Muscle layer of colon (tissue), 2 donors: ENCODE results near the gene ANO1.
"Not testable (repeated sequence)": the region's sequence is repeated elsewhere in the genome, so short reads cannot be mapped to it uniquely, and the experiment has no call there.

ENCODE experiments used
- H3K27ac ChIP-seq: one replicate; pipeline ENCODE4 v1.7.0; 2013; ENCODE audit warnings: low read depth, mild to moderate bottlenecking, low read length, moderate library complexity
- H3K27me3 ChIP-seq, 2 donors: one replicate each; pipeline ENCODE4 v1.7.0; 2013; ENCODE audit warnings: low read length in 2 of 2, mild to moderate bottlenecking in 2 of 2; ENCODE audit not compliant: insufficient read depth in 2 of 2, control insufficient read depth in 1 of 2
- H3K36me3 ChIP-seq: one replicate; pipeline ENCODE4 v1.7.0; 2013; ENCODE audit warnings: mild to moderate bottlenecking, low read length; ENCODE audit not compliant: insufficient read depth
- H3K4me1 ChIP-seq: one replicate; pipeline ENCODE4 v1.7.0; 2013; ENCODE audit warnings: mild to moderate bottlenecking, low read length; ENCODE audit not compliant: insufficient read depth
- H3K4me3 ChIP-seq, 2 donors: one replicate each; pipeline ENCODE4 v1.7.0; 2013; ENCODE audit warnings: low read length in 2 of 2, low read depth in 1 of 2, mild to moderate bottlenecking in 1 of 2, moderate library complexity in 1 of 2
- H3K9ac ChIP-seq: one replicate; pipeline ENCODE4 v1.7.0; 2013; ENCODE audit warnings: low read length
- H3K9me3 ChIP-seq: one replicate; pipeline ENCODE4 v1.7.0; 2013; ENCODE audit warnings: mild to moderate bottlenecking, low read length
- donor health status: abdominal sarcoma.
- donor health status: Adenocarcinoma of cecum.

The ANO1 gene

DNA sequence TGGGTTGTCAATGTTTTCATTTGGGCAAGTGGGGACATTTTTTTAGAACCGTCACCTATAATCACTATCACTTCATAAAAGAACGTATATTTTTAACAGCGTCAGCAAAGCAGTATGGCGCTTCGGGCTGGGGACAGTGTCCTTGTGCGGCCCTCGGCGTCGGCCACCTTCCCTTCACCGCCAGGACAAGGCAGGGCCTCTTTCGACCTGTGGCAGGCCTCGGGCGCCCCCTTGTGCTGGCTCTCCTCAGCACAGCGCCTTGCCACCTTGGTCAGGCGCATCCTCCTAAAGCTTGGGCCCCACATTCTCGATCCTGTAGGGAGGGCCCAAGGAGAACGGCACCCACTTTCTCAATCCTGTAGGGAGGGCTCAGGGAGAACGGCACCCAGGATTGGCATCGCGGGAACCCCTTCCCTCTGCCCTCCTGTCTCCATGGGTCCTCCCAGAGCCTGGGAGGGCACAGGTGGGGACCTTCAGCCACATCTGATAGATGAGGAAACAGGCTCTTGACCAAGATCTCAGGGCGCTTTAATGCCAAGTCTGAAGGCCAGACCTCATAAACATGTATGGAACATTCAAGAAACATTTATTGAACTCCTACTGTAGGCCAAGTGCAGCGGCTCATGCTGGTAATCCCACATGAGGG is 113.5 kb downstream of the ANO1 start:
- Histone ChIP-seq H3K9ac (no peak overlapping the region), H3K4me1 (no peaks in the 10 kb centered on the region), H3K27me3 (peaks cover 0 to 5% of the 10 kb centered on the region in 2 donors), H3K36me3 (no peaks in the 10 kb centered on the region), H3K4me3 (no peak overlapping the region), H3K9me3 (no peaks in the 10 kb centered on the region), H3K27ac (no peak overlapping the region)

DNA sequence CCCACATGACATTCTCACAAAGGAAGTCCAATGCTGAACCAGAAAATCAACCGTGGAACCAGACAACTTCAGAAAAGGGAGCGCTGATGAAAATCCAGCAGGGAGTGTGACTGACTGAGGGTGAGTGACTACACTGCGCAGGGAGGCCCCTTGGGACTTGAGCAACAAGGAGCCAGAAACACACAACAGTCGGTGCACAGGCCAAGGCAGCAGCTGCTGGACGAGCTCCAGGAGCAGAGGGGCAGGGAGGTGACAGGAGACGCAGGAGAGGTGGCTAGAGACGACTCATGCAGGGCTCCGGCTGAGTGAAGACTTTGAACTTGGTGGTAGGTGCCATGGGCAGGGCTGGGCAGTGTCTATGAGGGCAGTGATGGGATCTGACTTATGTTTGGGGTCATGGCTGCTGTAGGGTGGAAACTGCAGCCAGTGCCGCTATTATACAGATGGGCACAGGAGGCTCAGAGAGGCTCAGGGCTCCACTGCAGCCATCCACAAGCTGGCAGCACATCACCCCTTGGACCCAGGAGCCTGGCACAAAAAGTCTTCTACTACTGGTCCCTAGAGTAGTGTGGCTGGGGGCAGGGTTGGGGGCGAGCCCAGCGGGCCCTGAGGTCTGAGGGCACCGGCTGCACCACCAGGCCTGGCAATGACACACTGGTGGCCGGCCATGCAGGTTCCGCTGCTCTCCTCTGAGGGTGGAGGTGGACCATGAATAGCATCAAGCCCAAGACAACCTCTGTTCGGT is 114.7 kb downstream of the ANO1 start:
- Histone ChIP-seq H3K27ac (no peak overlapping the region), H3K36me3 (no peaks in the 10 kb centered on the region), H3K4me3 (no peak overlapping the region), H3K27me3 (peaks cover 0 to 5% of the 10 kb centered on the region in 2 donors), H3K9ac (no peak overlapping the region), H3K9me3 (no peaks in the 10 kb centered on the region), H3K4me1 (no peaks in the 10 kb centered on the region)

DNA sequence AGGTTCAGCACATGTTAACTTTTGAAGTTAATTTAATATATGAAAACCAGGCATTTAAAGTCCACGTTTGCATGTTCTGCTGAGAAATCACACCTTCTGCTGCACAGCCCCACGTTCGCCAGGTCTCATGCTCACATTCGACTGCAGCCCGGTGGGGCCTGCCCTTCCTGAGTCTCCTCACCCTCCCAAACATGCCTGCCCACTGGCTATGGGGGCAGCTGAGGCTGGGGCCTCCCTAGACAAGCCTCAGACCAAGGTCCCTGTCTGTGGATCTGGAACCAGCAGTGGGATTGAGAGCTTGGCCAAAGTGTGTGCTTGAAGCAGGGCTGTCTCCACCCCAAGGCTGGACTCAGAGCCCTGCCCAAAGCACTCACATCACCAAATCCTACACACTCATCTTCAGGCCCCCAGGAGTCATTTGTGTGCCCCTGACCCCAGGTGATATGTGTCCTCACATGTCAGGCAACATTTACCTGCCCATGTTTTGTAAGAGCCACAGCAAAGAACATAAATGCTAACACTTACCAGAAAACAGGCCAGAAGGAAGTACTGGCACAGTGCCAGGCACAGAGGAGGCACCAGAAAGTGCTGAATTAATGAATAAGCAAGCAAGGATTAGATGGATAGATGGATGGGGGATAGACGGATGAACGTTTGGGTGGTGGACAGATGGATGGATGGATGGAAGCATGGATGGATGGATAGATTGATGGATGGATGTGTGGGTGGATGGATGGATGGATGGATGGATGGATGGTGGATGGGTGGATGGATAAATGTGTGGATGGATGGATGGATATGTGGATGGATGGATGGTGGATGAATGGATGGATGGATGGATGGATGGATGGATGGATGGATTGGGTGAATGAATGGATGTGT is 115.5 kb downstream of the ANO1 start:
- no peak overlapping the region for H3K27ac ChIP-seq
- no peaks in the 10 kb centered on the region for H3K4me1 ChIP-seq
- no peak overlapping the region for H3K9ac ChIP-seq
- H3K4me3 ChIP-seq, result no peak overlapping the region
- H3K36me3 ChIP-seq, result no peaks in the 10 kb centered on the region
- H3K9me3 ChIP-seq, result no peaks in the 10 kb centered on the region
- peaks cover 0 to 5% of the 10 kb centered on the region in 2 donors for H3K27me3 ChIP-seq

DNA sequence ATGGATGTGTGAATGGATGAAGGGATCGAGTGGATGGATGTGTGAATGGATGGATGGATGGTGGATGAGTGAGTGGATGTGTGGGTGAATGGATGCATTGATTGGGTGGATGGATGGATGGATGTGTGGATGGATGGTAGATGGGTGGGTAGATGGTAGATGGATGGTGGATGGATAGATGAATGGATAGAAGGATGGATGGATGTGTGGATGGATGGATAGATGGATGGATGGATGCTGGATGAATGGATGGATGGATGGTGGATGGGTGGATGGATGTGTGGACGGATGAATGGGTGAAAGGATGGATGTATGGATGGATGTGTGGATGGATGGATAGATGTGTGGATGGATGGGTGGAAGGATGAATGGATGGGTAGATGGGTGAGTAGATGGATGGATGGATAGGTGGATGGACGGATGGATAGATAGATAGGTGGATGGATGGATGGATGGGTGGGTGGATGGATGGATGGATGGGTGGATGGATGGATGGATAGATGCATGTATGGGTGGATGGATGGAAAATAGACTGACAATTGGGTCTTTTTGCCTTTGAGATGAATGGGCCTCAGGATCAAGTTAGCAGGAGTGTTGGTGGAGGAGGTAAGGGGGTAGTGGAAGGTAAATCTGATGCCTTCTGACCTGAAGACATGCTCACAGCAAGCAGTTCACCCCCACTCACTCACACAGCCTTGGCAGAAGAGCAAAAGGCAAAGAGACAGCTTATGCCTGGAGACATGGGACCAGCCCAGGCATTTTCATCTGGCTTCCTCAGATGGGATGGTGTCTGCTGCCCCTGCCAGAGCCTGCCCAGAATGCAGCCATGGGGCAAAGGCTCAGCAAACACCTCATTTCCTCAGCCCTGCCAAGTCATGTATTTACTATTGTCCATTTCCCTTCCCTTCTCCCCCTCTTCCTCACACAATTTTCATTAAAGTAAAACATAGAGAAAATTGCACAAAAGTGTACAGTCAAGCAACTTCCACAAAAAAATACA is 117.0 kb downstream of the ANO1 start:
- Histone ChIP-seq H3K4me1 (no peaks in the 10 kb centered on the region), H3K4me3 (no peak overlapping the region), H3K27me3 (peaks cover 0 to 5% of the 10 kb centered on the region in 2 donors), H3K27ac (no peak overlapping the region), H3K9ac (no peak overlapping the region), H3K9me3 (no peaks in the 10 kb centered on the region), H3K36me3 (no peaks in the 10 kb centered on the region)

DNA sequence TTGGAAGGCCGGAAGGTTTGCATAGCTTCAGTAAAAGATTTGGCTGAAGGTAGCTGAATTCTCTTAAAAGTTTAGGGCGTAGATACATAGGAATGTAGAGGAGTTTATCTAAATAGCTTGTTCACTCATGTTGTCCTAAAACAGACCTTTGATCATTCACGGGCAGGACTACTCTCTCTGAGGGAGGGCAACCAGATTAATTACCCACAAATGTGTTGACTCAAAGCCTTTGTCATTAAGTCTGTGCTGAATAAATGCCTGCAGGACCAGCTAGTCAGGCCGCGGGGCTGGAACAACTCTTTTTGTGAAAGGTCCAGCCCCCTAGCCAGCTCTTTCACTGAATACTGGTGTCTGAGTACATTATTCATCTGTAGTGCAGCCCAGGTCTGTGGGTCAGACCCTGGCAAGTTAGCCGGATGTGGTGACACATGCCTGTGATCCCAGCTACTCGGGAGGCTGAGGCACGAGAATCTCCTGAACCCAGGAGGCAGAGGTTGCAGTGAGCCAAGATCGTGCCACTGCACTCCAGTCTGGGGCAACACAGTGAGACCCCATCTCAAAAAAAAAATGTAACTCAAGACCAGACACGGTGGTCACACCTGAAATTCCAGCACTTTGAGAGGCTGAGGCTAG is 122.2 kb downstream of the ANO1 start:
- H3K36me3 ChIP-seq, result no peaks in the 10 kb centered on the region
- no peak overlapping the region for H3K27ac ChIP-seq
- H3K4me3 ChIP-seq, result no peak overlapping the region
- H3K9ac ChIP-seq, result no peak overlapping the region
- no peaks in the 10 kb centered on the region for H3K9me3 ChIP-seq
- H3K27me3 ChIP-seq, result no peaks in the 10 kb centered on the region
- peaks cover 14% of the 10 kb centered on the region for H3K4me1 ChIP-seq

DNA sequence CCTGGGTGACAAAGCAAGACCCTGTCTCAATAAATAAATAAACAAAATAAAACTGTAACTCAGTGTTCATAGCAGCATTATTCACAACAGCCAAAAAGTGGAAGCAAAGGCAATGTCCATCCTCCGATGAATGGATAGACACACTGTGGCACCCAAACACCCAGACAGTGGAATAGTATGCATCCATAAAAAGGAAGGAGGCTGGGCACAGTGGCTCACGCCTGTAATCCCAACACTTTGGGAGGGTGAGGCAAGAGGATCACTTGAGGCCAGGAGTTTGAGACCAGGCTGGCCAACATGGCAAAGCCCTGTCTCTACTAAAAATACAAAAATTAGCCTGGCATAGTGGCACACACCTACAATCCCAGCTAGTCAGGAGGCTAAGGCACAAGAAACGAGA is 122.9 kb downstream of the ANO1 start:
- H3K27me3 ChIP-seq, H3K9ac ChIP-seq, H3K36me3 ChIP-seq, H3K4me3 ChIP-seq, H3K27ac ChIP-seq, H3K9me3 ChIP-seq: not testable (repeated sequence)
- peaks cover 14% of the 10 kb centered on the region for H3K4me1 ChIP-seq

DNA sequence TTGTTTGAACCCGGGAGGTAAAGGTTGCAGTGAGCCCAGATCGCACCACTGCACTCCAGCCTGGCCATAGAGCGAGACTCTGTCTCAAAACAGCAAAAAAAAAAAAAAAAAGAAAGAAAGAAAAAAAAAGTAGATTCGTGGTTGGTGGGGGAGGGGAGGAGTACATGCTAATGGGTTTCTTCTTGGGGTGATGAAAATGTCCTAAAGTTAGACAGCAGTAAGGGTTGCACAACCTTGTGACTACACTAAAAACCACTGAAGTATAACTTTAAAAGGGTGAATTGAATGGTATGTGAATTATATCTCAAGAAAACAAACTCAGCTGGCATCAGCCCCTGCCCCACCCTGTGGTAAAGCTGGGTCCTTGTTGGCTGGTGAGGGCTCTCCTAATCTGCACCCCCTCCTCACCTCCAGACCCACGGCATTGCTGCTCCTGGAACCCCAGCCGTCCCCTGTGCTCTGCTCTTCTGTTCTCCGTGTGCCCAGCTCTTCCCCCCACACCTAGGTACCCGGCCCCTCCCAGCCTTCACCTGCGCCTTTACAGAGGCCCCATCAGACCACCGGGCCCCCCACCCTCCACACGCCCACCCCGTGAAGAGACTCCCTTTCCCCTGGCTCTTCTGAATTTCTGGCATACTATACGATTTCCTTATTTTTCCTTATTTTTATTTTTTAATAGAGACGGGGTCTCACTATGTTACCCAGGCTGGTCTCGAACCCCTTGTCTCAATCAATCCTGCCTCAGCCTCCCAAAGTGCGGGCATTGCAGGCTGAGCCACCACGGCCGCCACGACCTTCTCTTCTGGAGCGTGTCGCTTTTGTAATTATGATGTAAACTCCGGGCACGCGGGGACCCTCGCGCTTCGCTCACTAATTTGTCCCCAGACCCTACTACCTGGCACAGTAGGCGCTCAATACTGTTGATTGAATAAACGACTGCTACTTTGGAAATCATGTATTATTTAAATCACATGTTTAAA is 124.1 kb downstream of the ANO1 start:
- Histone ChIP-seq H3K9me3 (no peaks in the 10 kb centered on the region), H3K36me3 (peaks cover 11% of the 10 kb centered on the region), H3K9ac (no peak overlapping the region), H3K4me3 (peak overlapping the region; percentile 62 to 83), H3K27me3 (no peaks in the 10 kb centered on the region), H3K4me1 (peaks cover 14% of the 10 kb centered on the region), H3K27ac (peak overlapping the region; percentile 84)

DNA sequence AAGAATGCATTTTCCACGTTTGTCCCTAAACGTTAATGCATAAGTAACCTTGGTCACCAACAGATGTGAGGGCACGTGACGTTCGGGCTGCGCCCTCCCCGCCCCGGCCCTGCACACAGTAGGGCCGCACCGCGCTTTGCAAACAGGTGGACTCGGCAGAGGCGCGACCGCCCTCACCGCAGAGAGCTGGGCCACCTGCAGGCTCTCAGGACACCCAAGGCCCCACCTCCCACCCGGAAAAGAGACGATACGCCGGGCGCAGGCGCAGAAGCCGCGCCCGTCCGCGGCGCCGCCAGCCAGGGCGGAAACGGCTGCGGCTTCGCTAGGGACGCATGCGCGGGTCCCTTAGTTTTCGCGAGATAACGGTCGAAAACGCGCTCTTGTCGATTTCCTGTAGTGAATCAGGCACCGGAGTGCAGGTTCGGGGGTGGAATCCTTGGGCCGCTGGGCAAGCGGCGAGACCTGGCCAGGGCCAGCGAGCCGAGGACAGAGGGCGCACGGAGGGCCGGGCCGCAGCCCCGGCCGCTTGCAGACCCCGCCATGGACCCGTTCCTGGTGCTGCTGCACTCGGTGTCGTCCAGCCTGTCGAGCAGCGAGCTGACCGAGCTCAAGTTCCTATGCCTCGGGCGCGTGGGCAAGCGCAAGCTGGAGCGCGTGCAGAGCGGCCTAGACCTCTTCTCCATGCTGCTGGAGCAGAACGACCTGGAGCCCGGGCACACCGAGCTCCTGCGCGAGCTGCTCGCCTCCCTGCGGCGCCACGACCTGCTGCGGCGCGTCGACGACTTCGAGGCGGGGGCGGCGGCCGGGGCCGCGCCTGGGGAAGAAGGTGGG is 125.0 kb downstream of the ANO1 start, which contains the start of gene FADD:
FADD (plus strand) TSS at position 377 of the 831 bp plus-strand sequence; CDS start at position 541, 164 bp downstream.
- Histone ChIP-seq H3K9ac (peak within 1 kb of the TSS; percentile 41), H3K36me3 (peaks cover 19% of the 10 kb centered on the region), H3K27ac (peak within 1 kb of the TSS; percentile 84), H3K9me3 (no peaks in the 10 kb centered on the region), H3K4me3 (peak within 1 kb of the TSS; percentile 62 to 83), H3K27me3 (no peaks in the 10 kb centered on the region), H3K4me1 (peaks cover 14% of the 10 kb centered on the region)
